GM18517 (cell line): Measurements from ENCODE around the gene KRT12.
"Not testable (repeated sequence)": the region's sequence is repeated elsewhere in the genome, so short reads cannot be mapped to it uniquely, and the experiment has no call there.

Source experiments
- ATAC-seq: cut with Tn5 transposase; IDR thresholded peaks from one replicate; pipeline ENCODE4 v1.9.1; 2021; ENCODE audit warnings: mild to moderate bottlenecking, moderate library complexity; ENCODE audit not compliant: unreplicated experiment

The KRT12 gene

GRCh38 chr17:40818733-40819527, 48.1 kb downstream of the KRT12 start:
- ATAC-seq, result peak; percentile 73

DNA sequence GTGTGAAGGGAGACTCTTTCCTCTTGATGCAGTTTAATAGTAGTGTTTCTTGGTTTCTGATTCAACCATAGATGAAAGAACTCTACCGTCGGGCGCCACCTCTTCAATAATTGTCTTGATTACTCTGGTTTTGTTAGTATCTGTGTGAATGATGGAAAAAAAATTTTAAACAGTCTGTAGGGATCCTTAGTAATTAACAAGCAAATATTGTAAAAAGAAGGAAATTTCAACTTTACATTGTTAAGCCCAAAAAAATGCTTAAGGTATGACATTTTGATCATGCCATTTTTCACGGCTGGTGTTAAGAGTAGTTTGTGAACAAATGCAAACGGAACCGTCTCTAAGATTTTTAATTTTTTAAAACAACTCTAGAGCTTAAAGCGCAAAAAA, 48.7 kb downstream of the KRT12 start:
- ATAC-seq, result no peak

DNA sequence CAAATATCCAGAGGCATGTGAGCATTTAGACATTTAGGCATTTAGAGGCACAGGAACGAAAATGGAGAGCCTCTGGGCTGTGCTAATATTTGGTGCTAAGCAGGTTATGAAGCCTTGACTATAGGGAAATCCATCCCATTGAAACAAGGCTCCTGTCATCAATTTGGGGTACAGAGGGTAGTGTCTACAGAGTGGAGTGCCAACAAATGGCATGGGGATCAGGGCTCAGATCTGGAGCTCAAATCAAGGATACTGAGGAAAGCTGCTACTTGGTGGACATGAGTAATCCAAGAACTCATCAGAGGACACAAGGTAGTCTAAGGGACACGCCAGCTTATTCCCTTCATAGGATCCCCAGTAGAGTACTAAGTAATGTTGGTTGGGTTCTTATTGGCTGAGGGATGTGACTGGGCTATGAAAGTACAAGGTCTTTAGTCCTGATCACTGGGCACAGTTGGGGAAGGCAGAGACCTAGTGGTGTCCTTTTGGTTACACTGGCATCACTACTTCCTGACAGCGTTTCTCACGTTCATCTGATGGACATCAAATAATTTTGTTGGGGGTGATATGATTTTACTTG, 49.8 kb downstream of the KRT12 start:
- no peak for ATAC-seq

GRCh38 chr17:40816569-40816968, 50.5 kb downstream of the KRT12 start:
- no peak for ATAC-seq

DNA sequence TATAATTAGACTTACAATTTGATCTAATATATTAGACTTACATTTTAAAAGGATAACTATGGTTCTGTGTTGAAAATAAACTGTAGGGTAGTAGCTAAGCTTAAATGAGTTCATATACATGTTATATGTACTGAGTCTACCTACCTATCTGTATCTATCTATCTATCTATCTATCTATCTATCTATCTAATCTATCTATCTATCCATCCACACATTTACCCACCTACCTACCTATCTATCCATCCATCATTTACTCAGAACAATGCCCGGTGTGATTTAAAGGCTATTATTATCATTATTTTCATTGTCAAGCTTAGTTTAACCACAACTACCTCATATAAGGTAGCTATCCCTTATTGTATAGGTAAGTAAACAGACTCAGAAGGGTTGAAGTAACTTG, 51.6 kb downstream of the KRT12 start:
- no peak for ATAC-seq

DNA sequence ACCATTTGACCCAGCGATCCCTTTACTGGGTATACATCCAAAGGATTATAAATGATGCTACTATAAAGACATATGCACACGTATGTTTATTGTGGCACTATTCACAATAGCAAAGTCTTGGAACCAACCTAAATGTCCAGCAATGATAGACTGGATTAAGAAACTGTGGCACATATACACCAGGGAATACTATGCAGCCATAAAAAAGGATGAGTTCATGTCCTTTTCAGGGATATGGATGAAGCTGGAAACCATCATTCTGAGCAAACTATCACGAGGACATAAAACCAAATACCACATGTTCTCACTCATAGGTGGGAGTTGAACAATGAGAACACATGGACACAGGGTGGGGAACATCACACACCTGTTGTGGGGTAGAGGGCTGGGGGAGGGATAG, 52.4 kb downstream of the KRT12 start:
- ATAC-seq, result not testable (repeated sequence)

DNA sequence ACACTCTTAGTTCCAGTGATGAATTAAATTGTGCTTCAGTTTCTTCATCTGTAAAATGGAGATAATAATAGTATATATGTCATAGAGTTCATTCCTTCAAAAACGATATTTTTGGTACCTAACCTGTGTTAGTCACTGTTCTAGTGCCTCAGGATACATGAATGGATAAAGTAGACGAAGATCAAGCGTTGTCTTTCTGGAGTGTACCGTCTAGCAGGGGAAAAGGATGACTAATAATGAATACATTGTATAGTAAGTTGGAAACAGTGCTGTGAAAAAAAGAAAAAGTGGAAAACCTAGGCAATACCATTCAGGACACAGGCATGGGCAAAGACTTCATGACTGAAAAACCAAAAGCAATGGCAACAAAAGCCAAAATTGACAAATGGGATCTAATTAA, 53.2 kb downstream of the KRT12 start:
- no peak for ATAC-seq

DNA sequence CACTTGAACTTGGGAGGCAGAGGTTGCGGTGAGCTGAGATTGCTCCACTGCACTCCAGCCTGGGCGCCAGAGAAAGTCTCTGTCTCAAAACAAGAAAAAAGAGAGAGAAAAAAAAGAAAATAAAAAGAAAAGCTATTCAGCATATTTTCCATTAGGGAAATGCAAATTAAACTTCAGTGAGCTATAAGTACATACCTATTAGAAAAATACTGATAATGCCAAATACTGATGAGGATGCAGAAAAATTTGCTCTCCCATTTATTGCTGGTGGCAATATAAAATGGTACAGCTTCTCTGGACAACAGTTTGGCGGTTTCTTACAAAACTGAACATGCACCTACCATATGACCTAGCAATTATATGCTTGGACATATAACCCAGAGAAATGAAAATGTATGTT, 54.4 kb downstream of the KRT12 start:
- no peak for ATAC-seq
